Type B pancreatic cell (in vitro differentiated cells): ENCODE data around the gene HMGCS1. TPM values are rescaled to one million over a fixed set of nuclear protein-coding genes. Genes with fewer than 3 reads are reported as not detected.

Experiments
- DNase-seq: peaks from one replicate; pipeline ENCODE4 v3.0.0; 2021; ENCODE audit warnings: mixed read lengths; ENCODE audit not compliant: unreplicated experiment; ENCODE audit errors: extremely low spot score
- H3K27ac Mint-ChIP-seq: 2 replicates; pipeline ENCODE4 v1.8.0; 2021; ENCODE audit warnings: mild to moderate bottlenecking, mixed read lengths
- H3K27me3 Mint-ChIP-seq: 2 replicates; pipeline ENCODE4 v1.8.0; 2021; ENCODE audit warnings: mixed read lengths
- H3K36me3 Mint-ChIP-seq: 2 replicates; pipeline ENCODE4 v1.8.0; 2021; ENCODE audit warnings: mixed read lengths
- H3K4me1 Mint-ChIP-seq: one replicate; pipeline ENCODE4 v1.8.0; 2021; ENCODE audit warnings: mixed read lengths; ENCODE audit not compliant: unreplicated experiment
- H3K4me3 Mint-ChIP-seq: 2 replicates; pipeline ENCODE4 v1.8.0; 2021; ENCODE audit warnings: mild to moderate bottlenecking, mixed read lengths
- H3K9me3 Mint-ChIP-seq: 2 replicates; pipeline ENCODE4 v1.8.0; 2021; ENCODE audit warnings: mixed read lengths
- long read RNA-seq: library from polyadenylated mRNA; unstranded; transcript quantifications from one replicate; pipeline ENCODE4 v2.0.0, GENCODE V29; 2020
- total RNA-seq: library from RNA; stranded (reverse); gene quantifications from 2 replicates; pipeline ENCODE4 v1.2.1, GENCODE V29; 2021; ENCODE audit warnings: low replicate concordance
- TF ChIP-seq, protein P1 (sequence below): fragments of 200-600 bp; sonication (generic); conservative IDR thresholded peaks from 2 replicates; pipeline ENCODE4 v1.5.0; 2021; ENCODE audit warnings: antibody characterized with exemption, mild to moderate bottlenecking

The HMGCS1 gene
- 128 and 148 TPM in 2 replicates for total RNA-seq
- long read RNA-seq, transcript HMGCS1-202 (10 exons, 3,466 nt), result major isoform, 7 of 36 reads
- long read RNA-seq, partial matches to known transcripts, result 24 of 36 reads
- long read RNA-seq, other reads (novel, unspliced or antisense), result 4 of 36 reads

DNA sequence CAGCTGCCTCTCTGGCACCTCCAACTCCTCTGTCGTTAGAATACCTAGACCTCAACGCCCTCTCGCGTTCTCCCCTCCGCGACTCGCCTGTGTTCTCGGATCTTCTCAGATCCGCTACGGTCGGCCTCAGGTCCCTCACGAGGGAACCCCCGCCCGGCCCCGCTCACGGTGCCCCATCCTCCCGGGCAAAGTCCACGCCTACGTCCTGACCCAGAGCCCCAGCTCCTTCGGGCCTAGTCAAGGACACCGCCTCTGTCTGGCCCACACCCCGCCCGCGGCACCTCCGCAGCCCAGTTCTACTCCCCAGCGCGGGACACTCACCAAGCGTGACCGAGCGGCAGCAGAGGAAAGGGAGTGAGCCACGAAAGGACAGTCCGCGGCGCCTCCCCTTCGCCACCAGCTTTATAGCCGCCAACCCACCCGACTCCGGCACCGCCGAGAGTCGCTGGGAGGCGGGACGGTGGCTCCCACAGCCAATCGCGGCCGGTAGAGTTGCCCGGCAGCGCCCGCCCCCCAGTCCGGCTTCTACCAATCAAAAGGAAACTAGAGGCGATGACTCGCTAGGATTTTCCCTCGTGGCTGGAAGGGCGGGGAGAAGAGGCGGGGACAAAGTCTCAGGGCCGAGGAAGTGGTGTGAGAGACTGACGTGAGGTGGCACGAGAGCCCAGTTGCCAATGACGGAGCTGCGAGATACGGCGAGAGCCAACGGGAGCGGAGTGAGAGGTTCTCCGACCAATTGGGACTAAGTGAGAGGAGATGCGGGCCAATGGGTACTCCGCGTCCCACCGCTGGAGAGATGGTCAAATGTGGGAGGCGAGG lies at the start of gene HMGCS1:
TSS of gene HMGCS1 (minus strand) at position 378 of the 819 bp plus-strand sequence. CDS start 14,447 bp downstream, outside the sequence.
- peak; percentile 97 for DNase-seq
- peaks cover 4% of the 10 kb centered on the region for H3K36me3 Mint-ChIP-seq
- H3K4me3 Mint-ChIP-seq, result peak within 1 kb of the TSS; percentile 99
- TF ChIP-seq, protein P1, sequence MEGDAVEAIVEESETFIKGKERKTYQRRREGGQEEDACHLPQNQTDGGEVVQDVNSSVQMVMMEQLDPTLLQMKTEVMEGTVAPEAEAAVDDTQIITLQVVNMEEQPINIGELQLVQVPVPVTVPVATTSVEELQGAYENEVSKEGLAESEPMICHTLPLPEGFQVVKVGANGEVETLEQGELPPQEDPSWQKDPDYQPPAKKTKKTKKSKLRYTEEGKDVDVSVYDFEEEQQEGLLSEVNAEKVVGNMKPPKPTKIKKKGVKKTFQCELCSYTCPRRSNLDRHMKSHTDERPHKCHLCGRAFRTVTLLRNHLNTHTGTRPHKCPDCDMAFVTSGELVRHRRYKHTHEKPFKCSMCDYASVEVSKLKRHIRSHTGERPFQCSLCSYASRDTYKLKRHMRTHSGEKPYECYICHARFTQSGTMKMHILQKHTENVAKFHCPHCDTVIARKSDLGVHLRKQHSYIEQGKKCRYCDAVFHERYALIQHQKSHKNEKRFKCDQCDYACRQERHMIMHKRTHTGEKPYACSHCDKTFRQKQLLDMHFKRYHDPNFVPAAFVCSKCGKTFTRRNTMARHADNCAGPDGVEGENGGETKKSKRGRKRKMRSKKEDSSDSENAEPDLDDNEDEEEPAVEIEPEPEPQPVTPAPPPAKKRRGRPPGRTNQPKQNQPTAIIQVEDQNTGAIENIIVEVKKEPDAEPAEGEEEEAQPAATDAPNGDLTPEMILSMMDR, result peak; percentile 9
- peak within 1 kb of the TSS; percentile 96 for H3K27ac Mint-ChIP-seq
- H3K4me1 Mint-ChIP-seq, result peaks cover 49% of the 10 kb centered on the region
- H3K9me3 Mint-ChIP-seq, result peaks cover 5% of the 10 kb centered on the region
- H3K27me3 Mint-ChIP-seq, result no peaks in the 10 kb centered on the region

DNA sequence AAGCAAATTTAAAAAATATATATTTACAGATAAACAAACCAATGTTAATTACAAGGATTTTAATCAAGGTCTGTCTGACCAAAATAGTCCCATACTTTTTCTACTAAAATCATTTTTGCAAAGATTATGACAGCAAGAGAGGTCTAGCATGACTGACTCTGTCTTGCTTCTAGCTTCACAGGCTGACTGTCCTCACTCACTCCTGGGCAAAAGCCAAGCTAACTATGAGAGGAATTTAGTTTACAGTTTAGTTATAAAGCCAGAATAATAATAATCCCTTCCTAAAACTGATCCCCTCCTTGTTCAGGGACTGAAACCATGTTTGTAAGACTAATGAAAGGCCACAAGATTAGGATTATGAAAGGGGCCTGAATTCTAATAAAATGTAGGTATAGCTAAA lies 45.5 kb upstream of the HMGCS1 start:
- no peak overlapping the region for H3K27ac Mint-ChIP-seq
- no peak overlapping the region for H3K4me3 Mint-ChIP-seq
- H3K4me1 Mint-ChIP-seq, result peaks cover 10% of the 10 kb centered on the region
- no peaks in the 10 kb centered on the region for H3K27me3 Mint-ChIP-seq
- peaks cover 13% of the 10 kb centered on the region for H3K9me3 Mint-ChIP-seq
- no peaks in the 10 kb centered on the region for H3K36me3 Mint-ChIP-seq
- TF ChIP-seq, protein P1, result no peak
- DNase-seq, result no peak

DNA sequence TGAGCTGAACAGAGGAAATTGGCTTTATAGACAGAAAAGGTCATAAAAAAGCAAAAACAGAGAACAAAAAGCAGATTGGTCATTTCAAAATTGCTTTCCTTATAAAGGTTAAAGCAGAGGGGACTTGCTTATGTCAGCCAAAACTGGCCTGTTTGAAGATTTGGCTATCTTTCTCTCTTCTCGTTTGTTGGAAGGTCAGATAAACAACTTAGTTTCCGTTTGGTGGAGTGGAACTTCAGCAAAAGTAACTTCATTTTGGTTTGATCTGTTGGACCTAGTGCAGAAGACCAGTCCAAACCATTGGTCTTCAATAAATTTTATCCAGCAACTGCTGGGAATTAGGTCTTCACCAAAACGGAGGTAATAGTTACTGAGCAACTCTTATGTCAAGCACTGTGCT lies 45.1 kb upstream of the HMGCS1 start:
- H3K4me3 Mint-ChIP-seq, result no peak overlapping the region
- H3K4me1 Mint-ChIP-seq, result peaks cover 10% of the 10 kb centered on the region
- no peak for DNase-seq
- no peaks in the 10 kb centered on the region for H3K36me3 Mint-ChIP-seq
- H3K27me3 Mint-ChIP-seq, result no peaks in the 10 kb centered on the region
- H3K9me3 Mint-ChIP-seq, result peaks cover 13% of the 10 kb centered on the region
- no peak overlapping the region for H3K27ac Mint-ChIP-seq
- TF ChIP-seq, protein P1, result no peak

DNA sequence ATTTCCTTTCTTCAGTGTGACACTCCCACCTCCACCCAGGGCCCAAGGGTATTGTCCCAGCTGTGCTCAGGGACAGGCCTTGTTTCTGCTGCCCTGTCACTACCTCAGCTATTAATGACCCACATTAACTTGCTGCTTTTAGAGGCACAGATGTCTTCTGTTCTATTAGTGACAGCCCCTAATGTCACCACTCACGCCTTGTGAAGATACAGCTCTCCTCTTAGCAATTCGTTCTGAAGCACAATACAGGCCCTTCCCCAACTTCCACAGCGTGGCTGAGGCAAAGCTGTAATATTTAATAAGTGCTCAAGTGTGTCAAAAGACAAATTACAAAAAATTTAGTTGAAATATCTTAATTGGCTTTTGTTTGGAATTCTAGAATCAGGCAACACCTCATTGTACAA lies 44.7 kb upstream of the HMGCS1 start:
- no peaks in the 10 kb centered on the region for H3K36me3 Mint-ChIP-seq
- H3K27ac Mint-ChIP-seq, result no peak overlapping the region
- peaks cover 13% of the 10 kb centered on the region for H3K9me3 Mint-ChIP-seq
- H3K4me1 Mint-ChIP-seq, result peaks cover 10% of the 10 kb centered on the region
- H3K4me3 Mint-ChIP-seq, result no peak overlapping the region
- TF ChIP-seq, protein P1, result no peak
- no peaks in the 10 kb centered on the region for H3K27me3 Mint-ChIP-seq
- no peak for DNase-seq

DNA sequence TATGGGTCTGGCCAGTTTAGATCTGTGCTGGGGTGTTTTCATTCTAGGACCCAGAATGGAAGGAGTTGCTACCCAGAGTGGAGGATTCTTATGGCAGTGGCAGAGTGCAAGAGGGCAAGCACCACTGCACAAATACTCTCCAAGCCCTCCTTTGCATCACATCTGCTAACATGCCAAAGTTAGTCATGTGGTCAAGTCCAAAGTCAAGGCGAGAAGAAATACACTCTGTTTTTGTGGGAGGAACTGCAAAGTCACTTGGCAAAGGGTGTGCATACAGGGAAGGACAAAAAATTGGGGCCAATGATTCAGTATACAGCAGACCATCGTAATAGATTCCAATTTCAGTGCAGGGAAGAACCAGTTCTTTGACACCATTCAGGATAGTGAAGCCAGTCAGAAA lies 43.9 kb upstream of the HMGCS1 start:
- H3K4me3 Mint-ChIP-seq, result no peak overlapping the region
- H3K27me3 Mint-ChIP-seq, result no peaks in the 10 kb centered on the region

More for the DNA sequence above, 43.9 kb upstream of the HMGCS1 start:
- DNase-seq, result no peak
- H3K9me3 Mint-ChIP-seq, result peaks cover 13% of the 10 kb centered on the region
- TF ChIP-seq, protein P1, result no peak
- peaks cover 10% of the 10 kb centered on the region for H3K4me1 Mint-ChIP-seq
- H3K27ac Mint-ChIP-seq, result no peak overlapping the region
- H3K36me3 Mint-ChIP-seq, result no peaks in the 10 kb centered on the region
